ENCODE data around the gene SOWAHD. TPM values are rescaled to one million over a fixed set of nuclear protein-coding genes. Genes with fewer than 3 reads are reported as not detected.

Gene SOWAHD, protein sequence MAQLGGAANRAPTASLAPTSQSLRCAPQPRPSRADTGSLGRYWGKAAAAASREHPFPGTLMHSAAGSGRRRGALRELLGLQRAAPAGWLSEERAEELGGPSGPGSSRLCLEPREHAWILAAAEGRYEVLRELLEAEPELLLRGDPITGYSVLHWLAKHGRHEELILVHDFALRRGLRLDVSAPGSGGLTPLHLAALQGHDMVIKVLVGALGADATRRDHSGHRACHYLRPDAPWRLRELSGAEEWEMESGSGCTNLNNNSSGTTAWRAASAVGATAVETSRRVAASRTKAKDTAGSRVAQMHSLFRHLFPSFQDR
- 0.22 TPM in 1 of 2 replicates, not detected in the other for total RNA-seq (2012; rRNA removed)

DNA sequence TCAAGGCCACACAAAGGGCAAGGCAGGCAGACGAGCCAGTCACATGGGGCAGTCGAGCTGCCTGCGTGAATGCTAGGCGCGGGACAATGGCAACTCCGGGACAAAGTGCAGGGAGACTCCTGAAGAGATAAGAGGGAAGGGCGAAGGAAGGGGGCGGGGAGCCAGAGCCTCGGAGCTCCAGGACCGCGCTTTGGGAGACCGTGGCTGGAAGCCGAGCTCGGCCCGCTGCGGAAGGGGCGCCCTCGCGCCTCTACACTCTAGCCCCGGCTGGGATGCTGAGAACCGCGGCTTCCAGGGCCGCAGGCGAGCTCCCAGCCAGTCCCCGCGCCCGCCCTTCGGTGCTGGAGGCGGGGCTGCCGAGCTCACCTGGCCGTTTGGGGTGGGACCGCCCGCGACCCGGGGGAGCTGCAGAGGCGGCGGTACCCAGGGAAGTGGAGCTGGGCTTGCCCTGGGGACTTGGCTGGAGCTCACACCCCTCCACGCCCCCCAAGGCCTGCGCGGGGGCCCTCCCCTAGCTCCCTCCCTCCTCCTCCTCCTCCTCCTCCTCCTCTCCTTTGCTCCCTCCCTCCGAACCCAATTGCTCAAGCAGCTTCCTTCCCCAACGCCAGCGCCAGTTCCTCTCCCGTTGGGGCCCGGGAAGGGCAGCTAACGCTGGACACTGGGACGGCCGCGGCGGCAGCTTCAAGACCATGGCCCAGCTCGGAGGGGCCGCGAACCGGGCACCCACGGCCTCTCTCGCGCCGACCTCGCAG, at the start of gene SOWAHD:
Gene SOWAHD (plus strand): TSS at position 610 of the 752 bp plus-strand sequence. CDS start 80 bp downstream, at position 690.
- H3K9me3 ChIP-seq (replicated peaks; ENCODE audit: low read length): no peaks in the 10 kb centered on the region
- H3K36me3 ChIP-seq (ENCODE audit: insufficient read depth, low read length): no peaks in the 10 kb centered on the region
- H3K4me2 ChIP-seq (ENCODE audit: low read length): peak within 1 kb of the TSS; percentile 76
- no peak within 1 kb of the TSS for H3K9ac ChIP-seq (ENCODE audit: low read depth, low read length)
- H3K4me3 ChIP-seq (ENCODE audit: low read length): peak within 1 kb of the TSS; percentile 61
- H3K27me3 ChIP-seq (ENCODE audit: control insufficient read depth, insufficient read depth, low read length): no peaks in the 10 kb centered on the region
- peaks cover 6% of the 10 kb centered on the region for H3K4me1 ChIP-seq (ENCODE audit: control insufficient read depth, insufficient read depth, low read length)

- Histone ChIP-seq H3K36me3 (ENCODE audit: insufficient read depth, low read length) (no peaks in the 10 kb centered on the region), H3K9ac (ENCODE audit: low read depth, low read length) (no peak overlapping the region), H3K9me3 (replicated peaks; ENCODE audit: low read length) (no peaks in the 10 kb centered on the region)
Observed at GRCh38 chrX:119708936-119709335, 49.5 kb upstream of the SOWAHD start.

GRCh38 chrX:119709630-119710029, 48.8 kb upstream of the SOWAHD start:
- Histone ChIP-seq H3K36me3 (ENCODE audit: insufficient read depth, low read length) (no peaks in the 10 kb centered on the region), H3K4me3 (ENCODE audit: low read length) (no peak overlapping the region), H3K4me1 (ENCODE audit: control insufficient read depth, insufficient read depth, low read length) (no peaks in the 10 kb centered on the region), H3K9me3 (replicated peaks; ENCODE audit: low read length) (no peaks in the 10 kb centered on the region), H3K9ac (ENCODE audit: low read depth, low read length) (no peak overlapping the region), H3K27me3 (ENCODE audit: control insufficient read depth, insufficient read depth, low read length) (no peaks in the 10 kb centered on the region), H3K4me2 (ENCODE audit: low read length) (no peak overlapping the region)

More at GRCh38 chrX:119708936-119709335, 49.5 kb upstream of the SOWAHD start:
- Histone ChIP-seq H3K27me3 (ENCODE audit: control insufficient read depth, insufficient read depth, low read length) (no peaks in the 10 kb centered on the region), H3K4me1 (ENCODE audit: control insufficient read depth, insufficient read depth, low read length) (no peaks in the 10 kb centered on the region), H3K4me2 (ENCODE audit: low read length) (no peak overlapping the region), H3K4me3 (ENCODE audit: low read length) (no peak overlapping the region)

GRCh38 chrX:119721487-119721886, 36.9 kb upstream of the SOWAHD start:
- H3K27me3 ChIP-seq (ENCODE audit: control insufficient read depth, insufficient read depth, low read length): no peaks in the 10 kb centered on the region
- no peak overlapping the region for H3K4me2 ChIP-seq (ENCODE audit: low read length)
- H3K4me1 ChIP-seq (ENCODE audit: control insufficient read depth, insufficient read depth, low read length): no peaks in the 10 kb centered on the region
- no peak overlapping the region for H3K9ac ChIP-seq (ENCODE audit: low read depth, low read length)
- H3K4me3 ChIP-seq (ENCODE audit: low read length): no peak overlapping the region
- H3K36me3 ChIP-seq (ENCODE audit: insufficient read depth, low read length): no peaks in the 10 kb centered on the region
- H3K9me3 ChIP-seq (replicated peaks; ENCODE audit: low read length): no peaks in the 10 kb centered on the region

DNA sequence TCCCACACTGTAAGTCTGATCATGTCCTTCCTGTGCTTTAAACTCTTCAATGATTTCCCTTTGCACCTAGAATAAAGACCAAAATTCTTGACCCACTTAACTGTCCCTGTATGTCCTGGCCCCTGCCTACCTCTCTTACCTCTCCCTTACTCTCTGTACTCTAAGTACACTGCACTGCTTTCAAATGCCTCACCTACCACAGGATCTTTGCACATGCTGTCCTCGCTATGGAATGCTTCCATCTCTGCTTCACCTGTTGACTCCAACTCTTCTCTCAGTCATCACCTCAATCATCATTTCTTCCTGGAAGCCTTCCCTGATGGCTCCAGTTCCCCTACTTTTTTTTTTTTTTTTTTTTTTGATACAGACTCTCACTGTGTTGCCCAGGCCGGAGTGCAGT, 36.5 kb upstream of the SOWAHD start:
- no peaks in the 10 kb centered on the region for H3K9me3 ChIP-seq (replicated peaks; ENCODE audit: low read length)

DNA sequence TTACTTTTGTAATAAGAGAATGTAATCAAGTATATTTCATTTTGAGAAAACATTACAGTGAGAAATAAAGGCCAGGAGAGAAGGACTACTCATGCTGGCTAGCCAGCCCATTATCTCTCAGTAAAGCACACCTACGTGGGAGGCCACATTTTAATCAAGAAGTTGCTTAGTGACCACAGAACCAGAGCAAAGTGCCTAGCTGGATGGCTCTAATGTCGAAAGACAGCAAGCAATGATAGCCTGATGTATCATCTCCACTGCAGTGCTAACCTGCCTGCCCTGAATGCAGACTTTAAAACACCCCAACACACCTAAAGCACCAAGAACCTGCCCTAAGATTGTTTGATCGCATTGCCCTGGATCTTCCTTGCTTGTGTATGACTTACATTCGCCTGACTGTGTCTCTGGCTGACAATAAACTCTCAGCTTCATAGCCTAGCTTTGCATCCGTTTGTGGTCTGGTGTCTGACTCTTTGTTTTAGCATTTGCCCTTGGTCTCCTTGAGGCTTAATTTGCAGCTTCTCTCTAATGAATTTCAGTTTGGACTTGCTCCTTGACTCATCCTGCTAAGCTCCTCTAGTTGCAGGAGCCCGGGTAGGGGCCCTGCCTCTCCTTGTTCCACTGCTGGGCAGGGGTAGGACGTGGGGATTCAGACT, 31.4 kb upstream of the SOWAHD start:
- Histone ChIP-seq H3K4me1 (ENCODE audit: control insufficient read depth, insufficient read depth, low read length) (no peaks in the 10 kb centered on the region), H3K36me3 (ENCODE audit: insufficient read depth, low read length) (no peaks in the 10 kb centered on the region), H3K27me3 (ENCODE audit: control insufficient read depth, insufficient read depth, low read length) (no peaks in the 10 kb centered on the region), H3K9ac (ENCODE audit: low read depth, low read length) (no peak overlapping the region), H3K9me3 (replicated peaks; ENCODE audit: low read length) (no peaks in the 10 kb centered on the region), H3K4me3 (ENCODE audit: low read length) (no peak overlapping the region), H3K4me2 (ENCODE audit: low read length) (no peak overlapping the region)

More for the DNA sequence above, 36.5 kb upstream of the SOWAHD start:
- Histone ChIP-seq H3K36me3 (ENCODE audit: insufficient read depth, low read length) (no peaks in the 10 kb centered on the region), H3K27me3 (ENCODE audit: control insufficient read depth, insufficient read depth, low read length) (no peaks in the 10 kb centered on the region), H3K4me2 (ENCODE audit: low read length) (no peak overlapping the region), H3K4me3 (ENCODE audit: low read length) (no peak overlapping the region), H3K4me1 (ENCODE audit: control insufficient read depth, insufficient read depth, low read length) (no peaks in the 10 kb centered on the region), H3K9ac (ENCODE audit: low read depth, low read length) (no peak overlapping the region)

GRCh38 chrX:119728487-119728886, 29.9 kb upstream of the SOWAHD start:
- H3K36me3 ChIP-seq (ENCODE audit: insufficient read depth, low read length): no peaks in the 10 kb centered on the region

DNA sequence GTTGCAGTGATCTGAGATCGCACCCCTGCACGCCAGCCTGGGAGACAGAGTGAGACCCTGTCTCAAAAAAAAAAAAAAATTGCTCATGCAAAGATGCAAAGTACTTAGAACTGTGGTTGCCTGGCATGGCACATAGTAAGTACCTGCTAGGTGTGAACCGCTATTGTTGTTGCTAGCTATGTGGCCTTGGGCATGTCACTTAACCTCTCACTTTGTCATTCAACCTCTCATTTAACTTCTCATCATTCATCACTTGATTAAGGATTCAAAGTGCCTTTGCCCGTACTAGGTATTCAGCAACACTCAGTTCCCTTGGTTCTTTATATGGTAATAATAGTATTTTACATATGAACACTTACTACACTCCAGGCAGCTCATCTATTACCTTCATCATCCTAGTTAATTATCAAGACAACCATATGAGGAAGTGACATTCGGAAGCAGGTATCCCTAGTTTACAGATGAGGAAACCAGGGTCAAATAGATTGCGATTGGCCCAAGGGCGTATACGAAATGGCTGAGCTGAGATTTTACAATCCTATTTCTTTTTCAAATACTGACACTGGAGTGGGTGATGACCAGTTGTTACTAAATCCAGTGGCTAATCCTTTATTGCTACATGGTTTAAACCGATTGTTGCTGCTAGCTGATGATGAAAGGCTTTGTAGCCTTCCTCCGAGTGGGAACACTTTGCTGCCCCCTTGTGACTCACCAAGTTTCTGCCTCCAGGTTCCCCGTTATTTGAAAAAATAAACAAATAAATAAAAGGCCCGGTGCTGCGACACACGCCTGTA, 28.8 kb upstream of the SOWAHD start:
- Histone ChIP-seq H3K4me2 (ENCODE audit: low read length) (no peak overlapping the region), H3K9me3 (replicated peaks; ENCODE audit: low read length) (no peaks in the 10 kb centered on the region), H3K4me1 (ENCODE audit: control insufficient read depth, insufficient read depth, low read length) (peaks cover under 1% of the 10 kb centered on the region), H3K9ac (ENCODE audit: low read depth, low read length) (no peak overlapping the region), H3K36me3 (ENCODE audit: insufficient read depth, low read length) (no peaks in the 10 kb centered on the region), H3K27me3 (ENCODE audit: control insufficient read depth, insufficient read depth, low read length) (no peaks in the 10 kb centered on the region), H3K4me3 (ENCODE audit: low read length) (no peak overlapping the region)

More at GRCh38 chrX:119728487-119728886, 29.9 kb upstream of the SOWAHD start:
- Histone ChIP-seq H3K27me3 (ENCODE audit: control insufficient read depth, insufficient read depth, low read length) (no peaks in the 10 kb centered on the region), H3K9ac (ENCODE audit: low read depth, low read length) (no peak overlapping the region), H3K4me1 (ENCODE audit: control insufficient read depth, insufficient read depth, low read length) (no peaks in the 10 kb centered on the region), H3K4me3 (ENCODE audit: low read length) (no peak overlapping the region), H3K4me2 (ENCODE audit: low read length) (no peak overlapping the region), H3K9me3 (replicated peaks; ENCODE audit: low read length) (no peaks in the 10 kb centered on the region)

GRCh38 chrX:119734897-119735339, 23.5 kb upstream of the SOWAHD start:
- H3K9me3 ChIP-seq (replicated peaks; ENCODE audit: low read length): no peaks in the 10 kb centered on the region
- H3K36me3 ChIP-seq (ENCODE audit: insufficient read depth, low read length): no peaks in the 10 kb centered on the region
- no peak overlapping the region for H3K4me2 ChIP-seq (ENCODE audit: low read length)
- no peaks in the 10 kb centered on the region for H3K27me3 ChIP-seq (ENCODE audit: control insufficient read depth, insufficient read depth, low read length)
- no peak overlapping the region for H3K4me3 ChIP-seq (ENCODE audit: low read length)
- H3K9ac ChIP-seq (ENCODE audit: low read depth, low read length): no peak overlapping the region
- H3K4me1 ChIP-seq (ENCODE audit: control insufficient read depth, insufficient read depth, low read length): peaks cover 7% of the 10 kb centered on the region

- no peaks in the 10 kb centered on the region for H3K36me3 ChIP-seq (ENCODE audit: insufficient read depth, low read length)
- H3K9ac ChIP-seq (ENCODE audit: low read depth, low read length): no peak overlapping the region
- no peak overlapping the region for H3K4me3 ChIP-seq (ENCODE audit: low read length)
- no peaks in the 10 kb centered on the region for H3K9me3 ChIP-seq (replicated peaks; ENCODE audit: low read length)
- peaks cover 7% of the 10 kb centered on the region for H3K4me1 ChIP-seq (ENCODE audit: control insufficient read depth, insufficient read depth, low read length)
- no peak overlapping the region for H3K4me2 ChIP-seq (ENCODE audit: low read length)
- no peaks in the 10 kb centered on the region for H3K27me3 ChIP-seq (ENCODE audit: control insufficient read depth, insufficient read depth, low read length)
Observed at GRCh38 chrX:119735467-119735866, 22.9 kb upstream of the SOWAHD start.

All from skeletal muscle satellite cell (primary cell).